ENCODE results near the gene SLC6A1. TPM values are rescaled to one million over a fixed set of nuclear protein-coding genes. Genes with fewer than 3 reads are reported as not detected.

The SLC6A1 gene
- total RNA-seq, 3 donors from 2014 or later: 0.14 to 0.35 (median 0.20) TPM

DNA sequence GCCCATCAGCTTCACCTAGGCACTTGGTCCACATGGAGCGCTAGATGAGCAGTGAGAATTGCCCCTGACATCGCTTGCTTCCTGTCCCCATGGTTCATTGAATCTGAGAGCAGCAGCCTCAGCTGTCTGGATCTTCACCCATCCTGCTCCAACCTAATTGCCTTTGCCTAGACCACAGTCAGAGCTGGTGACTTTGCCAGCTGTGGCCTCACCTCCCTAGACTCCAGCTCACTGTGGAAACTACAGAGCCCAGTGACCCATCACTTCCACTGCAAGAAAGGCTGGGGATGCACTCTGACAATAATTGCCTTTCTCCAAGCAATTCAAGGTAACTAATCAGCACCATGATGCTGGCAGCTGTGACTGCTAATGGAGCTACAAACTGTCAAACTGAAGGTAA lies 30.6 kb upstream of the SLC6A1 start:
- ATAC-seq (no peak), DNase-seq (no peak)
- Histone ChIP-seq H3K4me1 (ENCODE audit: low read depth) (peaks cover 3% of the 10 kb centered on the region), H3K9me3 (no peaks in the 10 kb centered on the region), H3K36me3 (ENCODE audit: low read depth) (no peaks in the 10 kb centered on the region), H3K4me3 (no peak overlapping the region)
- TF ChIP-seq, protein P1, sequence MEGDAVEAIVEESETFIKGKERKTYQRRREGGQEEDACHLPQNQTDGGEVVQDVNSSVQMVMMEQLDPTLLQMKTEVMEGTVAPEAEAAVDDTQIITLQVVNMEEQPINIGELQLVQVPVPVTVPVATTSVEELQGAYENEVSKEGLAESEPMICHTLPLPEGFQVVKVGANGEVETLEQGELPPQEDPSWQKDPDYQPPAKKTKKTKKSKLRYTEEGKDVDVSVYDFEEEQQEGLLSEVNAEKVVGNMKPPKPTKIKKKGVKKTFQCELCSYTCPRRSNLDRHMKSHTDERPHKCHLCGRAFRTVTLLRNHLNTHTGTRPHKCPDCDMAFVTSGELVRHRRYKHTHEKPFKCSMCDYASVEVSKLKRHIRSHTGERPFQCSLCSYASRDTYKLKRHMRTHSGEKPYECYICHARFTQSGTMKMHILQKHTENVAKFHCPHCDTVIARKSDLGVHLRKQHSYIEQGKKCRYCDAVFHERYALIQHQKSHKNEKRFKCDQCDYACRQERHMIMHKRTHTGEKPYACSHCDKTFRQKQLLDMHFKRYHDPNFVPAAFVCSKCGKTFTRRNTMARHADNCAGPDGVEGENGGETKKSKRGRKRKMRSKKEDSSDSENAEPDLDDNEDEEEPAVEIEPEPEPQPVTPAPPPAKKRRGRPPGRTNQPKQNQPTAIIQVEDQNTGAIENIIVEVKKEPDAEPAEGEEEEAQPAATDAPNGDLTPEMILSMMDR (IDR thresholded peaks at IDR 0.05): no peak
- intact Hi-C loops (cut with DNase I, micrococcal nuclease): no loop called here

DNA sequence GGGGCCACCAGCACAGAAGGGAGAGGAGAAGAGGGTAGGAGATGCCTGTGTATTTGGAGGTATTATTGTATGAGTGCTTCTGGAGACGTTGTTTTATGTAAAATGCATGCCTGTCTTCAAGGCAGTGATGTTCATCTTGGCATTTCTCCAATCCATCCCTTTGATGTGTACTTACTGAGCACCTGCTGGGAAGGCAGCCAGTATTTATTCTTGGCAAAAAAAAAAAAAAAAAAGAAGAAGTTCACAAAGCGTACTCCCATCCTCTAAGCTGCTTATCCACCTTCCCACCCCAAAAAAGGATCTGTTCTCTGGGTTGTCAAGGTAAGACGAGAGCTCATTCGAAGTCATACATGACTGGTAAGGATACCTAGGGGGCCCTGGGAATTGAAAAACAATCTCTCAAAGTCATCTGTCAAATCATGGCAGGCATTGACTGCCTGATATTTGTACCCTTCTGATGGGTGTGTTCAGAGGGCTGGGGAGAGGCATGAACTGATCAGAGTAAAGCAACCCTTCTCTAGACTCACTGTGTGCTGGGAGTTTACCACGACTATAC lies 30.0 kb upstream of the SLC6A1 start:
- DNase-seq (peak in 1 of 3 donors; percentile 23), ATAC-seq (peak; percentile 18)
- peaks cover 3% of the 10 kb centered on the region for H3K4me1 ChIP-seq (ENCODE audit: low read depth)
- H3K4me3 ChIP-seq: no peak overlapping the region
- intact Hi-C loops (cut with DNase I, micrococcal nuclease): no loop called here
- H3K9me3 ChIP-seq: no peaks in the 10 kb centered on the region
- H3K36me3 ChIP-seq (ENCODE audit: low read depth): no peaks in the 10 kb centered on the region
- TF ChIP-seq, protein P1 (IDR thresholded peaks at IDR 0.05): no peak

DNA sequence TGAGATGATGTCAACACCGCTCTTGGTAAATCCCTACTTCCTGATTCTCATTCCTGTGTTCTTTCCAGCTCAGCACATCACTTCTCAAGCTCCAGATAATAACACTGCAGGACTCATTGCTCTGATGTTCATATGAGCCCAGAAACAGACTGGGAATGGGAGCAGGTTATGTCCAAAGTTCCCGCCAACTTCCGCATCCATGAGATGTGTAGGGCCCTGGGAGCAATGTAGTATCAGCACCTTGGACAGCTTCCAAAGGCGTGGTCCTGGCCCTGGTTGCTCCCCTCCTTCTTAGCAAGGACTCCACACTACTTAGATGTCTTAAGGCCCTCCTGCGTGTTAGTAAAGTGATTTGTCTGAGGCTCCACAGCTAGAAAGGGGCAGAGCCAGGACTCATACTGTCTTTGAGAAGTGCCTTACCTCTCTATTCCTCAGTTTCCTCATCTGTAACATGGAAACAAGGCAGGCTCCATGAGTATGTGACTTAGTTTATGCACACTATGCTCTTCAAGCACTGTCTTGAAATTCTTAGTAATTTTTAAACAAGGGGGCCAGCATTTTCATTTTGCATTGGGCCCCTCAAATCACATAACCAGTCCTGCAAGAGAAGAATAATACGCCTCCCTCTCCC lies 27.9 kb upstream of the SLC6A1 start:
- no peak overlapping the region for H3K4me3 ChIP-seq
- intact Hi-C loops (cut with DNase I, micrococcal nuclease): no loop called here
- H3K36me3 ChIP-seq (ENCODE audit: low read depth): no peaks in the 10 kb centered on the region
- TF ChIP-seq, protein P1 (IDR thresholded peaks at IDR 0.05): no peak
- H3K9me3 ChIP-seq: no peaks in the 10 kb centered on the region
- DNase-seq: peak in 1 of 3 donors; percentile 65
- ATAC-seq: peak; percentile 32
- no peaks in the 10 kb centered on the region for H3K4me1 ChIP-seq (ENCODE audit: low read depth)

DNA sequence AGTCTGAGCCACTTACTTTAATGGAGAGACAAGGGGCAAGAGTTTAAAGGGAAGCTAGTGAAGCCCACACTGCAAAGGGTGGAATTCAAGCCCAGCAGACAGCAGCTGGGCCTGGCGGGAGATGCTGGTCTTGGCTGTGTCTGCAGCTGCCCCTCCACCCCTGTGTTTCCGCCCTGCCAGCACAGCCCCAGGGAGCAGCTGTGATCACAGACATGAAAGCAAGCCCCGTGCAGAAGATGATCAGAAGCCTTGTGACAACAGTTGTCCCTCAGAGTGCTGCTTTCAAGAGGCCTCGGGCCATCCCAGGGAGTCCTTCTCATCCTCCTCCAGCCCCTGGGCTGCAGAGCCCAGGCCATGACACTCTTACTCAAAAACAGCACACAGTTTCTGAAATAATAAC lies 24.1 kb upstream of the SLC6A1 start:
- TF ChIP-seq, protein P1 (IDR thresholded peaks at IDR 0.05): no peak
- ATAC-seq (no peak), DNase-seq (no peak)
- H3K4me1 ChIP-seq (ENCODE audit: low read depth): no peaks in the 10 kb centered on the region
- H3K36me3 ChIP-seq (ENCODE audit: low read depth): no peaks in the 10 kb centered on the region
- no peaks in the 10 kb centered on the region for H3K9me3 ChIP-seq
- intact Hi-C loops (cut with DNase I, micrococcal nuclease): no loop called here
- no peak overlapping the region for H3K4me3 ChIP-seq

DNA sequence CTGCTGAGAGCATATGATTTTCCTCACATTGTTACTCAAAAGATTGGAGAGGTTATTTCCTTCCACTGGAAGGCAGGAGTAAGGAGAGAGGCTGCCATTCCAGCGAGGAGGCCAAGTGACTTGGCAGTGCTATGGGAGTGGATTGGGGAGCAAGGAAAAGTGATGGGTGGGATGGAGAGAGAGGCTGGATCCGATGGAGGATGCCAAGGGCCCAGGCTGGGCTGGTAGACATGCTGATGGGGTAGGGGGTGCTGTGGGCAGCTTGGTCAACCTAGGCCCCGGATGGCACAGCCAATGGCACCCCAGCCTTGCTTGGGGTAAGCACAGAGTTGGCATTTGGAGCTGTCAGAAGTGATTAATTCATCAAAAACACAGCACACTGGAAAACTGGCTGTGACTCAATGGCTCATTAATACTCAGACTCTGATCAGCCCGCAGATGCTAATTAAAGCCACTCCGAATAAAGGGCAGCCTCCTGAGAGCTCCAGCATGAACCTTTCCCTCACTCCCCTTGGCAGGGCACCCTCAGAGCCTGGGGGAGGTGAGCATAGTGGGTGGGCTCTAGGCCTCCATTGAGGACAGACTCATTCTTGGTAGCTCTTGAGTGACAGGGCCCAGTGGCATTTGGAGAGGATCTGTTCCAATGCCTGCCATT lies 22.1 kb upstream of the SLC6A1 start:
- ATAC-seq (no peak), DNase-seq (no peak)
- Histone ChIP-seq H3K4me1 (ENCODE audit: low read depth) (no peaks in the 10 kb centered on the region), H3K4me3 (no peak overlapping the region), H3K9me3 (no peaks in the 10 kb centered on the region), H3K36me3 (ENCODE audit: low read depth) (no peaks in the 10 kb centered on the region)
- intact Hi-C loops (cut with DNase I, micrococcal nuclease): no loop called here
- TF ChIP-seq, protein P1 (IDR thresholded peaks at IDR 0.05): no peak

Measured in mucosa of descending colon (tissue), 3 donors.